Thyroid gland (tissue), 4 donors: ENCODE results near the gene PITPNB. TPM values are rescaled to one million over a fixed set of nuclear protein-coding genes. Genes with fewer than 3 reads are reported as not detected.

Experiments
- DNase-seq, 2 donors: peaks; one replicate each; pipeline ENCODE4 v3.0.0-alpha.2; 2019
- H3K27ac ChIP-seq, 3 donors: fragments of 200-600 bp; sonication (generic); 1 replicate in 2 of 3; 2 replicates in 1 of 3; pipeline ENCODE4 v1.5.1; 2016 to 2019; ENCODE audit warnings: mild to moderate bottlenecking in 1 of 3, moderate library complexity in 1 of 3
- H3K27me3 ChIP-seq: fragments of 200-600 bp; sonication (generic); one replicate; pipeline ENCODE4 v1.5.1; 2019
- H3K36me3 ChIP-seq, 2 donors: fragments of 200-600 bp; sonication (generic); one replicate each; pipeline ENCODE4 v1.5.1; 2016 to 2019
- H3K4me1 ChIP-seq, 2 donors: fragments of 200-600 bp; sonication (generic); one replicate each; pipeline ENCODE4 v1.5.1; 2017 to 2019
- H3K4me3 ChIP-seq, 3 donors: fragments of 200-600 bp; sonication (generic); replicated peaks in 1 of 3; 1 replicate in 2 of 3; 2 replicates in 1 of 3; pipeline ENCODE4 v1.5.1; 2016; ENCODE audit warnings: mild to moderate bottlenecking in 1 of 3
- H3K9me3 ChIP-seq: fragments of 200-600 bp; sonication (generic); one replicate; pipeline ENCODE4 v1.5.1; 2017
- POLR2A ChIP-seq, 2 donors: fragments of 450-650 bp; IDR thresholded peaks; one replicate each; pipeline ENCODE4 v1.6.1; 2017; ENCODE audit warnings: antibody characterized with exemption in 2 of 2, mild to moderate bottlenecking in 2 of 2, moderate library complexity in 1 of 2
- WGBS, 2 donors: methylation state at CpG; one replicate each; pipeline ENCODE4 v1.1.5; 2017; 5-methylcytosine and 5-hydroxymethylcytosine counted together
- intact Hi-C: fragments of 100-400 bp; cut with DNase I; formaldehyde crosslinking; loops from one replicate; pipeline ENCODE4 v1.15.1; 2023
- total RNA-seq, 4 donors: library from RNA; depleted of rRNA; stranded (reverse); fragments of >200 nt; gene quantifications; one replicate each; pipeline ENCODE4 v1.2.3, GENCODE V29; 2016
- TF ChIP-seq, protein P1 (sequence below), 6 experiments: fragments of 200-600 bp in 3 of 6; fragments of 450-650 bp in 3 of 6; sonication (generic) in 3 of 6; IDR thresholded peaks; one replicate each; pipeline ENCODE4 v1.5.1; 2016 to 2019; ENCODE audit warnings: antibody characterized with exemption in 6 of 6, mild to moderate bottlenecking in 2 of 6, inconsistent platforms in 1 of 6, moderate library complexity in 1 of 6

The PITPNB gene
- total RNA-seq, 4 donors from 2014 or later: 30.7 to 54.4 (median 42.6) TPM

DNA sequence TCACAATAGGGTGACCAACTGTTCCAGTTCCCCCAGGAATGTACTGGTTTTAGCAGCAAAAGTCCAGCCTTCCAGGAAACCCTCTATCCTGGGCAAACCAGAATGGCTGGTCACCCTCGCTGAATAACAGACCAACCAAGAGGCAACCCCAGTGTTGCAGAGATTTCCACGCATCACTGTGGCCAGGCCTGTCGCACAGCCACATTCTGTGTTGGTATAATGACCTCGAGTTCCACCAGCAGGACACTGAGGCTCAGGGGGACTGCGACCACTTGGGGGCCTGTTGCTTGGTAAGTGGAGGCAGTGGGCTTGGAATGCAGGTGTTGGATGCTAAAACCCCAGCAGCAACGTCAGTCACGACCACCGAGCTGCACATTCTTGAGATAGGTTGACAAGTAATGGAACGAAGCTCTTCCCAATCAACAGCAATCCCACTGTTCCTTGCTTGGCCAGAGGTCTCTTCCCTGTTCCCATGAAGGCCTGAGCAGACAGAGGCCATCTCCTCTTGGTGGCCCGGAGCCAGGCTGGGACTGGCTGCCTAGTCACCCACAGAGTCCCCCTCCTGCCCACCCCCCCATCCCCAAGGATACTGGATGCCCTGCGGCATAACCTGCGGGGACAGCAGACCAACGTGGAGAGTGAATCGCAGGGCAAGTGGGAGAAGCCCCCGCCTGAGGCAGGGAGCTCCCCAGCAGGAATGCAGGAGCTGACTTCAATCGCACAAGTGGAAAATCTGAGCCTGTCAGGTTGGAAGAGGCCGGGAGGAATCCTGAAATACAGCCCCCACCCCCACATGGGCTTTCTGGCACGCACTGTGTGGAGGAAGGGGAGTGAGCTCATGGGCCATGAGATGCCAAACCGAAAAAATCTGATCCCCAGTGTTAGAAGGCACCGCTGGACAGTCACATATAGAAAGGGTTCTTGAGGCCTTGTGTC is 74.1 kb downstream of the PITPNB start:
- no peak for DNase-seq
- 74 to 75% methylated on average over 15 of the region's 20 CpGs for WGBS, 2 donors
- TF ChIP-seq POLR2A (IDR thresholded peaks at IDR 0.05): no peak
- TF ChIP-seq, protein P1, sequence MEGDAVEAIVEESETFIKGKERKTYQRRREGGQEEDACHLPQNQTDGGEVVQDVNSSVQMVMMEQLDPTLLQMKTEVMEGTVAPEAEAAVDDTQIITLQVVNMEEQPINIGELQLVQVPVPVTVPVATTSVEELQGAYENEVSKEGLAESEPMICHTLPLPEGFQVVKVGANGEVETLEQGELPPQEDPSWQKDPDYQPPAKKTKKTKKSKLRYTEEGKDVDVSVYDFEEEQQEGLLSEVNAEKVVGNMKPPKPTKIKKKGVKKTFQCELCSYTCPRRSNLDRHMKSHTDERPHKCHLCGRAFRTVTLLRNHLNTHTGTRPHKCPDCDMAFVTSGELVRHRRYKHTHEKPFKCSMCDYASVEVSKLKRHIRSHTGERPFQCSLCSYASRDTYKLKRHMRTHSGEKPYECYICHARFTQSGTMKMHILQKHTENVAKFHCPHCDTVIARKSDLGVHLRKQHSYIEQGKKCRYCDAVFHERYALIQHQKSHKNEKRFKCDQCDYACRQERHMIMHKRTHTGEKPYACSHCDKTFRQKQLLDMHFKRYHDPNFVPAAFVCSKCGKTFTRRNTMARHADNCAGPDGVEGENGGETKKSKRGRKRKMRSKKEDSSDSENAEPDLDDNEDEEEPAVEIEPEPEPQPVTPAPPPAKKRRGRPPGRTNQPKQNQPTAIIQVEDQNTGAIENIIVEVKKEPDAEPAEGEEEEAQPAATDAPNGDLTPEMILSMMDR (IDR thresholded peaks at IDR 0.05): no peak
- H3K27me3 ChIP-seq: no peaks in the 10 kb centered on the region
- H3K27ac ChIP-seq: no peak overlapping the region
- H3K4me1 ChIP-seq: peaks cover 6% of the 10 kb centered on the region in 2 donors
- no peaks in the 10 kb centered on the region for H3K9me3 ChIP-seq
- intact Hi-C loops: no loop called here
- H3K36me3 ChIP-seq: no peaks in the 10 kb centered on the region
- H3K4me3 ChIP-seq: no peak overlapping the region

DNA sequence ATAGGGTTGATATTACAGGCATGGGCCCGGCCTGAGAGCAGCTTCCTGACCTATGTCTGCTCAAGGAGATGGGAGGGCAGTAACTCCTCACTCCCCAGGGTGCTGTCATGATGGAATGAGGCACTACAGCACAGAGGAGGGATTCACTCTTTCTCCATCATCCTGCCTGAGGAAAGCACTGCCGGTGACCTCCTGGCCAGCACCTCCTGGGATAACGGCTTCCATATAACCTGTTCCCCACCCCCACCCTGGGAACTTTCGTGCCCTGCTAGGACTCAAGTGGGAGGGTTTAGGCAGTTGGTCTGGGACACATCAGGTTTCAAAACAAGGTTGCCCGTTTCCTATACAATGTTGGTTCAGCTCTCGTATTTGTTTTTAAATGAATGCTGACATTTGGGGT is 74.8 kb downstream of the PITPNB start:
- H3K4me1 ChIP-seq: no peaks in the 10 kb centered on the region
- 85 to 86% methylated on average over 6 of the region's 6 CpGs for WGBS, 2 donors
- TF ChIP-seq POLR2A (IDR thresholded peaks at IDR 0.05): no peak
- TF ChIP-seq, protein P1 (IDR thresholded peaks at IDR 0.05): no peak
- DNase-seq: no peak
- H3K36me3 ChIP-seq: no peaks in the 10 kb centered on the region
- intact Hi-C loops: no loop called here
- no peak overlapping the region for H3K27ac ChIP-seq
- no peak overlapping the region for H3K4me3 ChIP-seq
- H3K27me3 ChIP-seq: no peaks in the 10 kb centered on the region
- H3K9me3 ChIP-seq: no peaks in the 10 kb centered on the region

DNA sequence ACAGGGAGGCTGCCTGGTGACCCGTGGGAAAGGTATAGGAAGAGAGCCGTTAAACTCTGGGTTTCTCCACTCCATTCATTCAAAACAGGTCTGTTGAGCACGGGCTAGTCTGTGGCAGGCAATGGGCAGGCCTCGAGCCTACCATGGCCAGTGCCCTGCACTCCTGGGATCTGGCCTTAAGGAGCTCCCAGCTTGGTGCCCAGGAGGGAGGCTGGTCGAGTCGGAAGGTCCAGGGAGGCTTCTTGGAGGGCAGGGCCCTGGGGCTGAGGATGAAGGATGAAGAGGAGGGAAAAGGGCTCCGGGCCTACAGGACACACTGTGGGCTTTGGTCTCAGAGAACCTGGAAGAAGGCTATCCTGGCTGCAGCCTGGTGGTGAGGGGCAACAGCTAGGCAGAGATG is 75.6 kb downstream of the PITPNB start:
- WGBS, 2 donors: 69 to 77% methylated on average over 7 of the region's 7 CpGs
- H3K36me3 ChIP-seq: no peaks in the 10 kb centered on the region

DNA sequence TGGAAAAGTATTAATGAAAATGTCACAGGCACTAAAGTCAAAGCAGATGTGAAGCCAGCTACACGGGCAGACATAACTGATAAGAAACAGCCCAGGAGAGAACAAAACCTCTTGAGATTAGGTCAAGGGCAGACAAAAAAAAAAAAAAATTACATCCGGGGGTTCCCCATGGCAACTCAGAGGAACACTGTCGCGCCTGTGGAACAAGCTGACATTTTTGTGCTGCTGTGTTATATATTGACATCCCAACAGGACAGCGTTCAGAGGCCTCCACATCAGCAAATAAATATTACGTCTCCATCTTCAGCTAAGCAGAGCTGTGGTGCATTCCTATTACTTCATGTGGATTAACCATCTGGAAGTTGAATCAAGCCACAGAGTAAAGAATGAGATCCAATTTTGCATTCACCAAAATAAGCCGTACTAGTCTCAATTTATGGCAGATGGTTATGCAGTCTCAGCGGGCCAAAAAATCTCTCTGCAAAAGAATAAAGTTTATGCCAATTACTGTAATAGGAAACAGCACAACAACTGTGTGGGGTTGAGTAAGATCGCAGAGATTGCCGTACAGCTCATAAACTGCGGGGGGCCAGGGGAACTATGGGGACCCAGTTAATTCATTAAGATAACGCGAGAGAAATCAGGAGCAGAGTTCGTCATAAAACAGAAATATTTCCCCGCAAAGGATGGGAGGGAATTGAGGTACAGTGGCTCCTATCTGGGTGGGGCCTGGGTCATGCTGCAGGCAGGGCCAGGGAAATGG is 76.2 kb downstream of the PITPNB start:
- Histone ChIP-seq H3K4me3 (no peak overlapping the region), H3K27ac (no peak overlapping the region), H3K9me3 (no peaks in the 10 kb centered on the region), H3K36me3 (no peaks in the 10 kb centered on the region), H3K27me3 (no peaks in the 10 kb centered on the region), H3K4me1 (no peaks in the 10 kb centered on the region)
- WGBS, 2 donors: 79 to 86% methylated on average over 15 of the region's 15 CpGs
- TF ChIP-seq POLR2A (IDR thresholded peaks at IDR 0.05): no peak
- TF ChIP-seq, protein P1 (IDR thresholded peaks at IDR 0.05): no peak
- intact Hi-C loops: no loop called here
- DNase-seq: no peak

More for the DNA sequence above, 75.6 kb downstream of the PITPNB start:
- Histone ChIP-seq H3K27ac (no peak overlapping the region), H3K4me3 (no peak overlapping the region), H3K9me3 (no peaks in the 10 kb centered on the region), H3K4me1 (no peaks in the 10 kb centered on the region), H3K27me3 (no peaks in the 10 kb centered on the region)
- TF ChIP-seq POLR2A (IDR thresholded peaks at IDR 0.05): no peak
- TF ChIP-seq, protein P1 (IDR thresholded peaks at IDR 0.05): no peak
- intact Hi-C loops: no loop called here
- no peak for DNase-seq

DNA sequence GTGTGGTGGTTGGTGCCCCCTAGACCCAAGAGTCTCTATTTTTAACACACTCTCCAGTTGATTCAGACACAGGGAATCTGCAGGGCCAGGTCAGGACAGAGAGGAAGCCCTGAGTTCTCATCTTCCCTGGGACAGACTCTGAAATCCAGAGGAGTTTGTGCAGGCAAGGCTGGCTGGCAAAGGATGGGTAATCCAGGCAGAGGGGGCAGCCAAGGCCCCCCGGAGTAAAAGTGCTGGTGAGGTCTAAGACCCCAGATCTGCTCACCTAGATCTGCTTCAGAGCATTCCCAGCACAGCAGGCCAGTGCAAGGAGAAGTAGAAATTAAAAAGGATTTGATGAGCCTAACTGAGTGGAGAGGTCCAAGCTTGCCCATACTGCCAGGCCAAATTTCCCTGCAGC is 76.9 kb downstream of the PITPNB start:
- WGBS, 2 donors: 70 to 80% methylated on average over 1 of the region's 1 CpG

More for the DNA sequence above, 76.9 kb downstream of the PITPNB start:
- intact Hi-C loops: no loop called here
- Histone ChIP-seq H3K27ac (no peak overlapping the region), H3K27me3 (no peaks in the 10 kb centered on the region), H3K4me3 (no peak overlapping the region), H3K9me3 (no peaks in the 10 kb centered on the region), H3K4me1 (no peaks in the 10 kb centered on the region), H3K36me3 (no peaks in the 10 kb centered on the region)
- TF ChIP-seq, protein P1 (IDR thresholded peaks at IDR 0.05): no peak
- no peak for TF ChIP-seq POLR2A (IDR thresholded peaks at IDR 0.05)
- DNase-seq: no peak
